A673 (cell line): ENCODE measurements around the gene MB21D2. TPM values are rescaled to one million over a fixed set of nuclear protein-coding genes. Genes with fewer than 3 reads are reported as not detected.

ENCODE experiments used
- BruUV-seq: library from RNA; stranded (reverse); fragments of 400-500 nt; replicated peaks from 2 replicates; lab custom pipeline; 2021; lab: Mats Ljungman, UMichigan
- CTCF ChIA-PET: fragments of 300-600 bp; sonication (Branson Sonifier 250); formaldehyde crosslinking; loops from one replicate; lab custom pipeline; 2022; ENCODE audit warnings: antibody characterized with exemption; lab: Charles Lee
- POLR2A ChIA-PET: fragments of 300-600 bp; sonication (Branson Sonifier 250); formaldehyde crosslinking; loops from one replicate; lab custom pipeline; 2022; ENCODE audit warnings: antibody characterized with exemption; ENCODE audit not compliant: low non-redundant PET; lab: Charles Lee
- DNase-seq: peaks from one replicate; pipeline ENCODE4 v3.0.0-alpha.2; 2015; ENCODE audit warnings: low spot score
- H3K27ac ChIP-seq: fragments of 200-600 bp; sonication (generic); 2 replicates; pipeline ENCODE4 v1.5.1; 2016; ENCODE audit warnings: mixed run types, low read depth, mild to moderate bottlenecking, mixed read lengths, antibody characterized with exemption, low read length; ENCODE audit not compliant: poor library complexity, severe bottlenecking
- H3K27me3 ChIP-seq: fragments of 200-600 bp; sonication (generic); replicated peaks from 2 replicates; pipeline ENCODE4 v1.6.1; 2017; ENCODE audit warnings: mixed run types, low read depth, mild to moderate bottlenecking, mixed read lengths, antibody characterized with exemption, low read length; ENCODE audit not compliant: insufficient read depth, poor library complexity
- H3K36me3 ChIP-seq: fragments of 200-600 bp; sonication (generic); 2 replicates; pipeline ENCODE4 v1.6.1; 2016; ENCODE audit warnings: mixed run types, mild to moderate bottlenecking, mixed read lengths, antibody characterized with exemption, low read length; ENCODE audit not compliant: insufficient read depth, poor library complexity, severe bottlenecking
- H3K4me1 ChIP-seq: fragments of 200-600 bp; sonication (generic); 2 replicates; pipeline ENCODE4 v1.6.1; 2017; ENCODE audit warnings: mixed run types, mild to moderate bottlenecking, mixed read lengths, antibody characterized with exemption, low read length; ENCODE audit not compliant: insufficient read depth, poor library complexity, severe bottlenecking
- H3K4me3 ChIP-seq: fragments of 200-600 bp; sonication (generic); 2 replicates; pipeline ENCODE4 v1.5.1; 2016; ENCODE audit warnings: low read depth, mixed run types, mild to moderate bottlenecking, mixed read lengths, low read length; ENCODE audit not compliant: poor library complexity, severe bottlenecking
- H3K9me3 ChIP-seq: fragments of 200-600 bp; sonication (generic); 2 replicates; pipeline ENCODE4 v1.6.1; 2016; ENCODE audit warnings: mixed run types, low read depth, mild to moderate bottlenecking, mixed read lengths, antibody characterized with exemption, low read length; ENCODE audit not compliant: poor library complexity, severe bottlenecking
- EZH2 ChIP-seq: fragments of 200-600 bp; sonication (generic); IDR thresholded peaks from 2 replicates; pipeline ENCODE4 v1.6.1; 2017; ENCODE audit warnings: borderline replicate concordance, low read depth, mild to moderate bottlenecking, mixed read lengths, antibody characterized with exemption, low read length; ENCODE audit not compliant: poor library complexity, severe bottlenecking
- intact Hi-C: fragments of 100-400 bp; cut with micrococcal nuclease; formaldehyde crosslinking; loops from one replicate; pipeline ENCODE4 v1.10.0; 2022; ENCODE audit not compliant: unreplicated experiment
- total RNA-seq: library from RNA; stranded (reverse); gene quantifications from 2 replicates; pipeline ENCODE4 v1.2.3, GENCODE V29; 2021
- TF ChIP-seq, protein P1 (sequence below): fragments of 300-800, 200-600 bp; sonication (generic); conservative IDR thresholded peaks from 2 replicates; pipeline ENCODE4 v1.5.1; 2017; ENCODE audit warnings: low read depth, mild to moderate bottlenecking, antibody characterized with exemption, low read length, moderate library complexity, mixed read lengths

The MB21D2 gene
- total RNA-seq, 1 experiment from 2014 or later: 8.1 TPM

DNA sequence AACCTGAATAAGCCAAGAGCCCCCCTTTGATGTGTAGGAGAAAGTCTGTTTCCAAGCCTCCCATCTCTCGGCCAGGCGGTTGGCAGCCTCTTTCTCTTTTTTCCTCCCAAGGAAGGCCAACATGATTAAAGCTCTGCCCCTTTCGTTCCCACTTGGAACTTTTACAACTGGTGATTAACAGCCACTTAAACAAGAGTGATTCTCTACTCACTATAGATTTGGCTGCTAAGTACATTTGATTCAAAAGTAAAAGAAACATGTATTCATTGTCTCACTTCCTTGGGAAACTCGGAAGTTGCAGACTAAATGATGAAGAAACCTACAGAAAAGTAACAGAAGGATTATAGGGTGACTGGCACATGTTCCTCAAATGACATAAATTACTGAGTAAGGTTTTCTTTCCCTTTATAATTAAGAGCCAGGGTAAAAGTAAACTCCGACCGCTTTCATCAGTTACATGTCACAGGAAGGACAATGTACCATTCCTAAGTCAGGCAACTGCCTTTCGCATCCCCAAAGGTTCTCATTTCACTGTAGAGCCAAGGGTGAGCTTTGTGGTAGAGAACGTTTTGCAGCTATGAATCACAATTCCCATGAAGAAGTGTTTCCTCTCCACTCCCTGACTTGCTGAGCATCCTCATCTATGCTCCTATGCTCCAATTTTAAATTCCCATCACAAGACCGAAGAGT, 72.7 kb downstream of the MB21D2 start:
- H3K4me3 ChIP-seq: no peak overlapping the region
- H3K4me1 ChIP-seq: peaks cover 9% of the 10 kb centered on the region
- no peak for TF ChIP-seq EZH2
- TF ChIP-seq, protein P1, sequence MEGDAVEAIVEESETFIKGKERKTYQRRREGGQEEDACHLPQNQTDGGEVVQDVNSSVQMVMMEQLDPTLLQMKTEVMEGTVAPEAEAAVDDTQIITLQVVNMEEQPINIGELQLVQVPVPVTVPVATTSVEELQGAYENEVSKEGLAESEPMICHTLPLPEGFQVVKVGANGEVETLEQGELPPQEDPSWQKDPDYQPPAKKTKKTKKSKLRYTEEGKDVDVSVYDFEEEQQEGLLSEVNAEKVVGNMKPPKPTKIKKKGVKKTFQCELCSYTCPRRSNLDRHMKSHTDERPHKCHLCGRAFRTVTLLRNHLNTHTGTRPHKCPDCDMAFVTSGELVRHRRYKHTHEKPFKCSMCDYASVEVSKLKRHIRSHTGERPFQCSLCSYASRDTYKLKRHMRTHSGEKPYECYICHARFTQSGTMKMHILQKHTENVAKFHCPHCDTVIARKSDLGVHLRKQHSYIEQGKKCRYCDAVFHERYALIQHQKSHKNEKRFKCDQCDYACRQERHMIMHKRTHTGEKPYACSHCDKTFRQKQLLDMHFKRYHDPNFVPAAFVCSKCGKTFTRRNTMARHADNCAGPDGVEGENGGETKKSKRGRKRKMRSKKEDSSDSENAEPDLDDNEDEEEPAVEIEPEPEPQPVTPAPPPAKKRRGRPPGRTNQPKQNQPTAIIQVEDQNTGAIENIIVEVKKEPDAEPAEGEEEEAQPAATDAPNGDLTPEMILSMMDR: no peak
- H3K27ac ChIP-seq: no peak overlapping the region
- no peak for DNase-seq
- no peaks in the 10 kb centered on the region for H3K9me3 ChIP-seq
- BruUV-seq: no TSS peak
- ChIA-PET CTCF (no interaction called here), POLR2A (interaction anchor here (0.6 kb wide), 1 partner anchor 313 kb away, joined by 4 read pairs; no protein-coding TSS in a partner anchor)
- no peaks in the 10 kb centered on the region for H3K36me3 ChIP-seq
- H3K27me3 ChIP-seq: no peaks in the 10 kb centered on the region
- intact Hi-C loops: no loop called here

DNA sequence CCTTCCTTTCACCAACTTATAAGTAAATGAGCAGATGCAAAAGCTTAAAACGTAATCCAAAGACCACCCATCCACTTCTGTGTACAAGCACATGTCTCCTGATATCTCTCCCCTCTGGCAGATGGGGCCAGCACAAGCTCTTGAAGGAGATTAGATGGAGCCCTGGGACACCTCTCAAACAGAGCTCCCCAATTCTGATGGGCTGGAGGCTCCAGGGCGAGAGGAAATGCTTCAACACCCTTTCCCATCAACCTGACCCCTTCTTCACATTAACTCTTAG, 73.2 kb downstream of the MB21D2 start:
- POLR2A ChIA-PET: interaction anchor here (0.6 kb wide), 1 partner anchor 312 kb away, joined by 4 read pairs; no protein-coding TSS in a partner anchor
- Histone ChIP-seq H3K9me3 (no peaks in the 10 kb centered on the region), H3K36me3 (no peaks in the 10 kb centered on the region), H3K4me1 (peaks cover 9% of the 10 kb centered on the region), H3K27me3 (no peaks in the 10 kb centered on the region), H3K27ac (no peak overlapping the region), H3K4me3 (no peak overlapping the region)
- TF ChIP-seq, protein P1: no peak
- TF ChIP-seq EZH2: no peak
- BruUV-seq: no TSS peak
- CTCF ChIA-PET: no interaction called here
- intact Hi-C loops: no loop called here
- no peak for DNase-seq

DNA sequence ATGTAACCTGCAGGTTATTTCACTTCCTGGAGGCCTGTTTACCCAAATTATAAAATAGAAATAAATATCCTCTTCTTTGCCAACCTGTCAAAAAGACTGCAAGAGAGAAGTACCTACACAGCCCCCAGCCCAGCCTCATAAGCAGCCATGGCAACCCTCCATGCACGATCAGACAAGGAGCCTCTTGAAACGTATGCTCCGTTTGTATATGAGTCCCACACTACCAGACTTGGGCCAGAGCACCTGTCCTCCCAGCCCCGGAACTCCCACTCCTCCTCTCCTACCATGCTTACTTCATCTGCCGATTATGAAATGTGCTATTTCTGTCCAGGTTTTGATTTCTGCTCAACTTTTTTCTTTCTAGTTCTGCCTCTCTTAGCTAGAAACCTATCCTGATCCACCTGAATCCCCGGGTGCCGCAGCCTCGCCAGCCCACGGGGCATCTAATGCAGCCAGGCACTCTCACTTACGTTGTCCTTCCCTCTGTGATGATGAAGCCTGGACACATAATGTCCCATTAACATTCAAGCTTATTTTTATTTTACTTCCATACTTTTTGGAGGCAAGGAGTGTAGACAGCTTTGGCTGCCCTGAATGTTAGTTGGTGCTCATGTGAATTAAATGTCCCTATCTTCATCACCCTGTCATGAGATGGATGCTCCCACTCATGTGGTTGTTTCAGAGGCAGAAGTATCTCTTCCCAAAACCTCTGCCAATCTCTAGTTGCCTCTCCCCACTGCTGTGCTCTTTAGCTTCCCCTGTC, 73.8 kb downstream of the MB21D2 start:
- CTCF ChIA-PET: no interaction called here
- H3K4me1 ChIP-seq: peaks cover 9% of the 10 kb centered on the region
- H3K4me3 ChIP-seq: no peak overlapping the region
- TF ChIP-seq, protein P1: no peak
- TF ChIP-seq EZH2: no peak
- no TSS peak for BruUV-seq
- no peaks in the 10 kb centered on the region for H3K27me3 ChIP-seq
- H3K36me3 ChIP-seq: no peaks in the 10 kb centered on the region
- DNase-seq: no peak
- no peak overlapping the region for H3K27ac ChIP-seq
- no peaks in the 10 kb centered on the region for H3K9me3 ChIP-seq
- POLR2A ChIA-PET: interaction anchor here (0.6 kb wide), 2 partner anchors 14 to 312 kb away, joined by 4 to 5 read pairs; no protein-coding TSS in a partner anchor
- intact Hi-C loops: no loop called here
